RKO (cell line): ENCODE data around the gene SYNE3.
"Not testable (repeated sequence)": the region's sequence is repeated elsewhere in the genome, so short reads cannot be mapped to it uniquely, and the experiment has no call there.

Source experiments
- DNase-seq: peaks from one replicate; pipeline ENCODE4 v3.0.0-alpha.2; 2016; ENCODE audit warnings: low spot score

SYNE3 gene

DNA sequence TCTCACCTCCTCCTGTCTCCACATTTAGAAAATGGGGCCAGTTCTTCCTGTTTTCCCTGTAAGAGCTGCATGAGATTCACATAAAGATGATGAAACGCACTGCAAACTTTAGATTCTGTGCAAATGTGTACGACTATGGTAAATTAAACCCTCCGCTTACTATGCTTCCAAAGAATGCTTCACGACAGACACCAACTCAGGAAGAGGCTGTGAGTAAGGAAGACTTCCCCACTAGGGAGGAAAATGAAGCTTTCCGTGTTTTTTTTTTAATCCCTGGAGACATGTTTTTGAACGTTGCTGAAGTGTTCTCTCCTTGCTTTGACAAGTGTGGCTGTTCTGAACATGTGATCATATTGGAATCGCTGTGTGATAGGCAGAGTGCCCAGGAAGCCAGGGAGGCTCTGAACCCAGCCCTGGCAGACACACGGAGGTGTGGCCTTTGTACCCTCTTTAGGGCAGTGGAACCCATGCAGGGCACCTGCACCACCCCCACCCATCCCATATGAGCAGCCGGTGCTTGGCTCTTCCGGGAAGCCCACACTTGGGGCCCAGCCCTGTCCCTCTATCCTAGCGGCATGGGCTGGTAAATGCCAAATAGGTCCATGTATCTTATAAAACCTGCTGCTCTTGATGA, 7.5 kb upstream of the SYNE3 start:
- no peak for DNase-seq

DNA sequence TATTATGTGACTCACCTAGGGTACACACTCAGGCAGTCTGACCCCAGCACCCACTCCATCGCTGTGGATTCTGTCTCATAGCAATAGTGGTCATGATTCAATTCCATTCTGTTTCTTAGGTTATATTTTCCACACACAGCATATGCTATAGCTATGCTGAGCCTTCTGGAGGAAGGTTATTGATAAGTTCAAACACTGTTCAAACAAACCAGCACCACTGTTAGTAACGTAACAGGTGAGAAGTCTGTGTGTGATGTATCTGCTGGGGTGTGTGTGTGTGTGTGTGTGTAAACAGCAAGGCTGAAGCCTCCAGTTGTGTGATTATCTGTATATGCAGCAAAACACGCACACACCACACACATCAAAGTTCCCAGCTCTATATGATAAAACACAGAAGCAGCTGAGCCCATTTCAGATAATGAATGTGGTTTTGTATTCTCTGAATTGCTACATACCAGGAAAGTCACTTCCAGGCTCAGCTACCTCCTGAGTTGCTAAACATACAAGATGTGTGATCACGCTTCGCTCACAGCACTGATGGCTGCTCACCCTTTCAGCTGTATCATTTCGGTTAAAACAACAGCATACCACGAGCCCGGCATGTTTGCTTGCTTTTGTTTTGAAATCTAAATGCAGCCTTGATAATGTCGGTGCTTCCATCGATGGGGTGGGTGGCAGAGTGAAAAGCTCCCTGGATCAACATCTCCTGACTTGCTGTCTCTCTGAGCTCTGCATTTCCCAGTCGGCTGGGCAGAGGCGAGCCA, 6.8 kb upstream of the SYNE3 start:
- no peak for DNase-seq

DNA sequence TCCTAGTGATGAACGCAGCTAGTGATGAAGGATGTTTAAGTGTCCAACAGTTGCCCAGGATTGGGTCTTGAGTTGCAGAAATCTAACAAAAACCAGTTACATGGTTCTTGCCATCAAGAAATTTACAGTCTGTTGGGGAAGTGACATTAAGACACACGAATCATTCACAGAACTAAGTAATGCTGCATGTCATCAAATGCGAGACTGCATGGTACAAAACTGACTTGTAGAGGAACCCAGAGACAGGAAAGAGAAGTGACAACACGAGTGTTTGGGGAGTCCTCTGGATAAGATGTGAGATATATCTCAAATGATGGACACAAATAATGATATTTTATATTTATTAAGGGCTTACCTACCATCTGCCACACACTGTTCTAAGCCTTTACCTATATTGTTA, 6.1 kb upstream of the SYNE3 start:
- no peak for DNase-seq

DNA sequence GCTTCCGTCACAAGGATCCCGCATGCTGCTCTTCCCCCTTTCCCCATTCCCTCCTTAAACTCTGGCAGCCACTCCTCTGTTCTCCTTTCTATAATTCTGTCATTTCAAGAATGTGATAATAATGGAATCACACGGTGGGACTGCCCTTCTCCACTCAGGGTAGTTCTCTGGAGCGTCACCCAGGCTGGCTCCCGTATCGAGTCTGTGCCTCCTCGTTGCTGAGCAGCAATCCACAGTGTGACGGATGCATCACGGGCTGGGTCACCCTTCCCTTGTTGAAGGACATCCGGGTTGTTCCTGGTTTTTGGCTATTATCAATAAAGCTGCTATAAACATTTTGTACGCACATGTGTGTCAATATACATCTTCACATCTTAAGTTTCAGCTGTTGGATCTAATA, 5.7 kb upstream of the SYNE3 start:
- DNase-seq: no peak

DNA sequence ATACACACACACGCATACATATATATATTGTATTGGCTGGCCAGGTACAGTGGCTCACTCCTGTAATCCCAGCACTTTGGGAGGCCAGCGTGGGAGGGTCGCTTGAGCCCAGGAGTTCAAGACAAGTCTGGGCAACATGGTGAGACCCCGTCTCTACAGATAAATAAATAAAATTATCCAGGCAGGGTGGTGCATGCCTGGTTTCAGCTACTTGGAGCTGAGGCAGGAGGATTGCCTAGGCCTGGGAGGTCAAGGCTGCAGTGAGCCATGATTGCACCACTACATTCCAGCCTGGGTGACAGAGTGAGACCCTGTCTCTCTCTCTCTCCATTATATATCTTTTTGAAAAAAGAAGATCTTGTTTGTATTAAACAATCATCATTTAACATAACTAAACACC, 4.6 kb upstream of the SYNE3 start:
- DNase-seq: no peak

DNA sequence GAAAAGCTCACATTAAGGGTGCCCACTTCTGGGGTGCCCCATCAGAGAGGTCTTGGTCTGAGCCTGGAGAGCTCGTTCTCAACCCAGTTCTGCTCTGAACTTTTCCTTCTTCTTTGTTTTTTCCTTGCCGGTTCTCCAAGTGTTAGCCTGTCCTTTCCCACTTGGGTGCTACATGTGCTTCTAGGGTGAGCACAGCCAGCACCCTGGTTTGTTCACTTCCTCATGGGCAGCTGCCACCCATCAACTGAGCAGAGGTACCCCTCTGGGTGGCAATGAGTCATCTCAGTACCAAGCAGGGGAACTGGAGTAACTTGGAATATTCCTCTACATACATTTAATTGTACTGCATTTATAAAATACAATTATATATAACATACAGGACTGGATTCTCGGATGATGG, 3.9 kb upstream of the SYNE3 start:
- DNase-seq: no peak

DNA sequence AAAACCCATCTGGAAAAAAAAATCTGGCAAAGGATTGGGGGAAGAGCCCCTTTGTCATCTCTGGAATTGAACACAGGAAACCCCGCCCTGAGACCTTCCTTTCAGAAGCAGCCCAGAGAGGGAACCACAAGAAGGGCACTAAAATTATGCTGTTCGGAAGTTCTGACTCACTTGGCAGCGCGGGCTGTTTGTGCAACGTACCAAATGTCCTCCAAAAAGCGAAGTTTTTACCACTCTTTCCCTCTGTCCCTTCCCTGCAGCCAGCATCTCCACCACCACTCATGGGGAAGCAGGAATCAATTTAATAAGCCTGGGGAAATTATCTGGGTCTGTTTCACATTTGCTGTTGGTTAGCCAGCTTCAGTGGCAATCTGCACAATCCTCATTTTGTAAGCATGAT, 3.2 kb upstream of the SYNE3 start:
- no peak for DNase-seq

DNA sequence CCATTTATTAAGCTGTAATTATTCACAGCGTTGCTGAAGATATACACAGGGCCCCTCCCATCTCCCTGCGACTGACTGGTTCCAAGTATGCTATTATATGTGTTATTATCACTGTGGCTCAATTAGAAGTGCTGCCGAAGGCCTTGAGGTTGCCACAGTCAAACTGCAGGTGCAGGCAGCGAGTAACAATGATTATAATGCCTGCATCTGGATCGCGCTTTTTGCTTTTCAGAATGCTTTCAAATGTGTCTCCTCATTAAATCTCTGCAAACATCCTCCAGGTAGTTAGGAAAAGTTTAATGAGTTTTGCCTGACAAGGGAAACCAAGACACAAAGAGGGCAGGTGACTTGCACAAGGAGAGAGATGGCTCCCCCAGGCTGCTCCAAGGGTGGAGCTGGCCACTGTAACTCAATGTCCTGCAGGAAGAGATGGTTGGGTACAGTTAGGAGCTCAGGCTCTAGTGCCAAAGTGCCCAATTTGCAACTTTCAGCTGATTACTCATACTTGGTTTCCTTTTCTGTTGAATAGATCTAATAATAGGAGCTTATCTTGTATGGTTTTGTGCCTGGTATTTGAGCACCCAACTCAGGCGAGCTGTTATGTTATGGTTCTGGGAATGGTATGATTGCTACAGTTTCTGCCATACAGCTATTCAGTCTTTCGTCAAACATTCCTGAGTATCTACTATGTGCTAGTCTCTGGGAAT, 1.7 kb upstream of the SYNE3 start:
- no peak for DNase-seq

DNA sequence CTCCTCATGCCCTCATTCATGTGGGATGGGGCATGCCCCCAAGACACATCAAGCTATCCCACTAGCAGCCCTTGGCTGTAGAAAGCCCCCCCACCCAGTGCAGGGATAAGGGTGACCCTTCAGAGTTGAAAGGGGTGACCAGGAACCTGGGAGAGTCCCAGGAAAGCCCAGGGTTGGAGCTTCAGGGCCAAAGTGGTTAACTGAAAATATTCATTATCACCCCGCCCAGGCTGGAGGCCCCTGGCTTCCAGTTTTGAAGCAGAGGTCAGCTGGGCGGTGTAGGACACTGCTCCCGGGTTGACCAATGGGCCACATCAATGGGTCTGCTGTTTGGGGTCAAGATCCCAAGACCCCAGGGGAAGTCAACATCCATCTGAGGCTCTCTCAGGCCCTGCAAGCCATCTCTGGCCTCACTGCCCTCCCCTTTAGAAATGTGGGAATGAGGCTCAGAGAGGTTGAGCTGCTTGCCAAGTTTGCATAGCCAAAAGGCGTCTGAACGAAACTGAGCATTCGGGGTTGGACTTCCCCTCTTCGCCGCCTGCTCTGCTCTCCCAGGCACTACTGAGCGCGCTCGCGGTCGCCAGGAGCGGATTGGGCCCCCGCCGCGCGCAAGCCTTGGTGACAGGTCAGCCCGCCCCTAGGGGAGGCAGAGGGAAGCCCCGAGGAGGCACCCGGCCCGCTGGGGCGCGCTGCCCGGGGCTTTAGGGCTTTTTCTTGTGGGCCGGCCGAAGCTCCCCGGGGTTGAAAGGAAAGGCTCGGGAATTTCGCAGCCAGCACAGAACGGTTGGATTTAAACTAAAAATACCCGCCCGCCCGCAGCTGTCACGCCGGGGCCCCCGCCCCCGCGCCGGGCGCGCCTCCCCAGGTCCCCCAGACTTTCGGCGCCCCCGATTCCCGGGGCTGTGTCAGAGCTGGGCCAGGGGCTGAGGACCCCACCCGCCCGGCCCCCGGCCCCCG, 576 bp downstream of the SYNE3 start:
- no peak for DNase-seq

DNA sequence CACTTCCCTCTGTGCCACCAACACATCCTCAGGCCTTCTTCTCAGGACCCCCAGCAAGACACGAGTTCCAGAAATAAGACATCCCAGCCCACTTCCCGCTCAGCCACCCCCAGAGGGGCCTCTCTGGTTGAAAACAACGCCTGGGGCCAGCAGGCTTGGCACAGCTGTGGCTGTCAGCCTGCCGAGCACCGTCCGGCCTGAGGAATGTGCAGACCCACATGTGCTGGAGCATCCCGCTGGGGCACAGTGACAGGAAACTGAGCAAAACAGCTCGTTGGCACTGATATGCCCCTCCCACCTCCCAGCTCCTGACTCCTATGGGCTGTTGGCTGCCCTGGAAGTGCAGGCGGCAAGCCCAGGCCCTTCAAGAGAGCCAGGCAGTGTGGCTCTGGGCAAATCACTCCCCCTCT, 1.4 kb downstream of the SYNE3 start:
- no peak for DNase-seq

DNA sequence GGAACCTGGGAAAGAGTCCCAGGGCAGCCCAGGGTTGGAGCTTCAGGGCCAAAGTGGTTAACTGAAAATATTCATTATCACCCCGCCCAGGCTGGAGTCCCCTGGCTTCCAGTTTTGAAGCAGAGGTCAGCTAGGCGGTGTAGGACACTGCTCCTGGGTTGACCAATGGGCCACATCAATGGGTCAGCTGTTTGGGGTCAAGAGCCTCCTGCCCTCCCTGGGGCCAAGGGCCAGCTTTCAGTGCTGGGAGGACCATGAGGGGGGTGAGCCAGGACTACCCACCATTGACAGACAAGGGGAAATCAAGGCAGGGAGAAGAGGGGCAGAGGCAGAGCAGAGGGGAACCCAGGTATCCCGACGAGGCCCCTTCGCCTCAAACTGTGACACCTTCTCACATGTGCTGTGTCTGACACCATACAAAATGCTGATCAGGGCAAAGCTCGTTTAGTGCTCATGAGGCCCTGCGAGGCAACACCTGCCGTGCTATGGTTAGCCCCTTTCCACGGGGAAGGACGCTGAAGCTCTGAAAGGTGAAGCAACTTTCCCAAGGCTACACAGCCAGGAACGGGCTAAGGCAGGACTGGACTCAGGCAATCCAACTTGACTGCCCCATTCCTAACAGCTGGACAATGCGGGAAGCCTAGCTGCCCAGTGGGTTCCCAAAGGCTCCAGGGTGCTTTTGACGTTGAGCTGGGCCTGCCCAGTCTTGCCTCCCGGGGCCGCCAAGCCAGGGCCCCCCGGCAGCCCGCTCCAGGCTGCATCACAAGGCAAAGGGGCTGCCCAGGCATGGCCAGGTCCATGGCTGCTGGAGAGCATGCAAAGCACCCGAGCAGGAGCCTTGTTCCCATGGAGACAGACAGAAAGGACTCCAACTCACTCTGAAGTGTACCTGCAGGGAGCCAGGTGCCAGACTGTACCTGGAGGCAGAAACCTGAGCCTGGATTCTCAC, 2.0 kb downstream of the SYNE3 start:
- DNase-seq: no peak

DNA sequence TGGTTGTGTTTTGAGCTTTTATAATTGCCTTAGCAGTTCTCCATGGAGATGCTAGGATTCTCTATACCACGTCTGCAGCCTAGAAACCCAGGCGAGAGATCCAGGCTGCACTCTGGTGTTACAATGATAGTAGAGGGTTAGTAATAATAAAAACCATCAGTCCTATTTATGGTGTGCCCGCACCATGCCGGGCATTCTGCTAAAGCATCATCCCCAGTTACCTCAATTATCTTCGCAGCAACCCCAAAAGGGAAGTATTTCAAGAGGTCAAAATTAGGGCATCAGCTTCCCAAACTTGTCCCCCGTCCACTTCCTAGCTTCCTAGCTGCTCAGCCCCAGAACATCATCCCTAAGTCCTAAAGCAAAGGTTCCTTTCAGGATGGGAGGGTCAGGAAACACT, 3.2 kb downstream of the SYNE3 start:
- DNase-seq: no peak

DNA sequence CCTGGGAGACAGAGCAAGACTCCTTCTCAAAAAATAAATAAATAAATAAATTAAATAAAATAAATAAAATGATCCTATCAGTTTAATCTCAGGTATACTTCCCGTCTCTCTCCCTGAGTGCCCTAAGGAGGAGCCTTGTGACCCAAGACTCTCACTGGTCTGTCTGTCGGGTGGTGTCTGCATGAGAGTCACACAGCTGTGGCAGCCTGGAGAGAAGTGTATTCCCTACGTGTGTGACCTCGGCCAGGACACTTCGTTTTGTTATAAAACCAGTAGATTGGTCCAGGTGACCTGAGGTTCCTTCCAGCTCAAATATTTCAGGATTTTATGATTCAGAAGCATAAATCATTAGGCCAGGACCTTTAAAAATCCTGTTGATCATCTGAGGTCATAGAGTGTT, 4.8 kb downstream of the SYNE3 start:
- no peak for DNase-seq

DNA sequence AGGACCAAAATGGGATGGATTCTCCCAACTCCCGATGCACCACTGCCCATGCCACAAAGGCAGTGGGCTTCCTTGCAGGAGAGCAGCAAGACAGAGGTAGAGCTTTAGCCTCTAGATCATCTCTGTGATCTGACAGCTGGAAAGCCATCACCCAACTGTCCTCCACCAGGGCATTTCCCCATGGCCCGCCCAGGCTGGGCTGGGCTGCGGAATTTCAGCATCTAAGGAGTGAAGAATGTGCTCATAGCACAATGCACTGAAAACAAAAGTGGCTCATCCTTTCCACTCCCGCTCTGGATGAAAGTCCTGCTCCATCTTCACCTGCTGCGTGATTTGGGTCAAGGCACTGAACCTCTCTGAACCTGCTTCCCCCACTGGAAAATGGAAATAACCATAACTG, 5.6 kb downstream of the SYNE3 start:
- DNase-seq: no peak

DNA sequence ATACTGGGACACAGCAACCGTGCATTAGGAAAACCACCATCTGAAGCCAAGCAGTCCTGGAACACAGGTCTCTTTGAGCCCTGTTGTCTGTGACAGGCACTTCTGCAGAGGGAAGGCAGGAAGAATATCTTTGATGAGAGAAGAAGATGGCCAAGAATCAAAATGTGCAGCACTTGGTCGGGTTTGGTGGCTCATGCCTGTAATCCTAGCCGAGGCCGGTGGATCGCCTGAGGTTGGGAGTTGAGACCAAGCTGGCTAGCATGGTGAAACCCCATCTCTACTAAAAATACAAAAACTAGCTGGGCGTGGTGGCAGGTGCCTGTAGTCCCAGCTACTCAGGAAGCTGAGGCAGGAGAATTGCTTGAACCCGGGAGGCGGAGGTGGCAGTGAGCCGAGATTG, 6.1 kb downstream of the SYNE3 start:
- DNase-seq: not testable (repeated sequence)

DNA sequence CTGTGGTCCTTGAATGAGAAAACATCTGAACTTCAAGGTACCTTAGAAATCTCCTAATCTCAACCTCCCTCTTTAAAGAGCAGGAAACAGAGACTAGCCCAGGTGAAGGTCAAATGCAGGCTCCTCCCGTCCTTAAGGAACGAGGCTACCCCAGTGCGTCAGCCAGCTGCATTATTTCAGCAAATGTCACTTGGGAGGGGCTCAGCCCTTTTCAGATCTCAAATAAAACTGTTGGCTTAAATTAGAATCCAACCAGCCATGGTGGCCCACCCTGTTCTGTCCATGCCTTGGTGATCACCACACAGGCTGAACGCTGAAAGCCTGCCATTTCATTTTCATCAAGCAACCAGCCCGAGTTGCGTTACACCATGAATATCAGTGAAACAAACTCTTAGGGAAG, 7.0 kb downstream of the SYNE3 start:
- no peak for DNase-seq

DNA sequence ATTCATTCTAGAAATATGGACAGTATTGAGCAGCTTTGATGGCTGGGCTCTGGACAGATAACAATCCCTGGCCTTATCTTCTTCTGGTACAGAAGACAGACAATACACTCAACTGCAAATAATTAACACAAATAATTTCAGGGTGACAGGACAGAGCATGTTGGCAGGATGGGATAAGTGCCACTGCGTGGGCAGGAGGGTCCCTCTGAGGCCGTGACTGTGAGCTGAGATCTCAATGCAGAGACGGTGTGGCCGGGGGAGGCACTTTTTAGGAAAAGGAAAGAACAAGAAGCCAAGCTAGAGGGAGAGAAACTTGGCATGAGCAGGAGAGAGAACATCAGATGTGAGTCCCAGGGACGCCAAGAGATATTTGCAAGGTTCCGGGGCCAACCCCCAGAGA, 8.1 kb downstream of the SYNE3 start:
- no peak for DNase-seq

DNA sequence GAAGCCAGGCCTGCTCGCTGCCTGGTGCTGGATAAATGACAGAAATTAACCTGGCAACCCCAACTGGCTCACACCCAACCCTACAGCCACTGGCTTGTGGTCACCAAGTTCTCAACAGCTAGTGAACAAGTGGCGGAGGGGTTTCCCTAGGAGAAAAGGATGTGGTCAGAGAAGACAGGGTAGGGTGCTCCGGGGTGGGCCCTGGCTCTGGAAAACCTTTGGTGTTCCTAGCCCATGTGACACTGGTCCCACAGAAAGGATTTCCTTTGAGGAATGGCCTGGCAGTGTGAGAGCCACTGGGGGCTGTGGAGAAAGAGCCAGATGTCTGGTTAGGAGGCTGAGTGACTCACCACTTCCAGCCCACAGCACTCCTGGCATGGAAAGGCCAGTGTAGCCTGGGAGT, 8.7 kb downstream of the SYNE3 start:
- no peak for DNase-seq

DNA sequence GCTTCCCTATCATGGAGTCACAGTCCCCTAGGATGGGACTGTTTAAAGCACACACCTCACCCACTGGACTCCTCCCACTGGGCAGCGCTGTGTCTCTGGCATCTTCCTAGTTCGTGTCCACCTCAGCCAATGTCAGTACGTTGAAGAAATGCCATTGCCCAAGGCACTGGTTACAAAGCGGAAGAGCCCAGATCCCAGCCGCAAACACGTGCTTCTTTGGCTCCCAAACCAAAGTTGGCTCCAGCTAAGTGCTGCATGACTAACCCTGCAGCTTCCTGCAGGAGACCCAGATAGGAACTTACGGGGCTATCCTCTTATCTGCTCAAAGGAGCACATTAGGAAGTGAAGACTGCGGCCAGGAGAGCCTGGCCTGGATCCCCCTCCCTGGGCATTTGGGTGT, 9.3 kb downstream of the SYNE3 start:
- DNase-seq: no peak

DNA sequence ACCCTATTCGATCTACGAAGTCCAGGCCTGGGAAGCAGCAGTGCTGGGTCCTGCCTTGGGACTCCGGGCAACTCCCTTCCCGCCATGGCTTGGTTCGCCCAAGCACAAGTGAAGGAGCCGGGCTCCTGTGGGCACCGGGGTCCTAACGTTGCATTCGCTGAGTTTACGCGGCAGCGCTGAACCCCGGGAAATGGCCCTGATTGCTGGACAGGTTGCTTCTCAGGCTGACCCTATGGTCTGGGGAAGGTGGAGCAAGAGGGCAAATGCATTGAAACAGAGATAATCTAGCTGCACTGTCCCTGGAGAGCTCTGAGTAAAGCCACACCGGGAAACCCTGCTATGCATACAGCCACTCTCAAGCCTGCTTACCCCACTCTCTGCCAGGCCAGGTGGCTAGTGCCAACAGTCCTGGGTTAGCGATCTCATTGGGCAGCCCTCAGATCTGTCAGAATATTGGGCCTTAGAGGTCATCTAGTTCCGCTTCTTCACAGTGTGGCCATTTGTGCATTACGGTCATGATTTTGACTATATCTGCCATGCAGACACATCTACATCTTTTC, 11.3 kb downstream of the SYNE3 start:
- DNase-seq: no peak
